OCI-LY7 (cell line): ENCODE data around the gene NONO. TPM values are rescaled to one million over a fixed set of nuclear protein-coding genes. Genes with fewer than 3 reads are reported as not detected.
"Not testable (repeated sequence)": the region's sequence is repeated elsewhere in the genome, so short reads cannot be mapped to it uniquely, and the experiment has no call there.

Experiments
- BruUV-seq: library from RNA; stranded (reverse); fragments of 400-500 nt; replicated peaks from 2 replicates; lab custom pipeline; 2021; lab: Mats Ljungman, UMichigan
- CTCF ChIA-PET: fragments of 300-600 bp; sonication (Branson Sonifier 250); formaldehyde crosslinking; loops from one replicate; lab custom pipeline; 2022; ENCODE audit warnings: antibody characterized with exemption; ENCODE audit not compliant: unreplicated experiment; lab: Charles Lee
- POLR2A ChIA-PET: fragments of 300-600 bp; sonication (Branson Sonifier 250); formaldehyde crosslinking; loops from one replicate; lab custom pipeline; 2022; ENCODE audit warnings: antibody characterized with exemption; lab: Charles Lee
- DNase-seq: peaks from one replicate; pipeline ENCODE4 v3.0.0-alpha.2; 2015; ENCODE audit warnings: low spot score
- H2AFZ ChIP-seq: fragments of 200-600 bp; sonication (generic), shearing (Covaris generic); 2 replicates; pipeline ENCODE4 v1.6.1; 2014; ENCODE audit warnings: mild to moderate bottlenecking, antibody characterized with exemption, low read length, moderate library complexity
- H3K27ac ChIP-seq: fragments of 200-600 bp; sonication (generic); 2 replicates; pipeline ENCODE4 v1.5.1; 2014; ENCODE audit warnings: mixed run types, low read depth, mild to moderate bottlenecking, moderate library complexity, low read length, inconsistent platforms; ENCODE audit not compliant: poor library complexity, severe bottlenecking
- H3K36me3 ChIP-seq: fragments of 200-600 bp; sonication (generic); 2 replicates; pipeline ENCODE4 v1.6.1; 2014; ENCODE audit warnings: mild to moderate bottlenecking, antibody characterized with exemption, low read length, moderate library complexity, mixed read lengths; ENCODE audit not compliant: insufficient read depth
- H3K4me1 ChIP-seq: fragments of 200-600 bp; sonication (generic); 2 replicates; pipeline ENCODE4 v1.5.1; 2014; ENCODE audit warnings: mild to moderate bottlenecking, low read length; ENCODE audit not compliant: insufficient read depth, poor library complexity, severe bottlenecking
- H3K4me2 ChIP-seq: fragments of 200-600 bp; sonication (generic); 2 replicates; pipeline ENCODE4 v1.6.1; 2014; ENCODE audit warnings: mild to moderate bottlenecking, low read length
- H3K4me3 ChIP-seq: fragments of 200-600 bp; sonication (generic); 2 replicates; pipeline ENCODE4 v1.5.1; 2014; ENCODE audit warnings: mild to moderate bottlenecking, low read depth, low read length; ENCODE audit not compliant: poor library complexity, severe bottlenecking
- H3K79me2 ChIP-seq: fragments of 200-600 bp; sonication (generic); 2 replicates; pipeline ENCODE4 v1.6.1; 2016; ENCODE audit warnings: low read depth, mild to moderate bottlenecking, low read length, moderate library complexity, mixed read lengths; ENCODE audit not compliant: insufficient read depth
- H3K9me2 ChIP-seq: fragments of 200-600 bp; sonication (generic); 2 replicates; pipeline ENCODE4 v1.6.1; 2016; ENCODE audit warnings: mild to moderate bottlenecking, low read length, mixed read lengths; ENCODE audit not compliant: insufficient read depth
- H3K9me3 ChIP-seq: fragments of 200-600 bp; sonication (generic); 2 replicates; pipeline ENCODE4 v1.6.1; 2014; ENCODE audit warnings: mild to moderate bottlenecking, mixed run types, low read length, mixed read lengths
- H4K20me1 ChIP-seq: fragments of 200-600 bp; sonication (generic); 2 replicates; pipeline ENCODE4 v1.6.1; 2014; ENCODE audit warnings: mild to moderate bottlenecking, antibody characterized with exemption, low read length, moderate library complexity, mixed read lengths; ENCODE audit not compliant: insufficient read depth
- CTCF ChIP-seq: fragments of 200-600 bp; sonication (generic); conservative IDR thresholded peaks from 2 replicates; pipeline ENCODE4 v1.5.1; 2014; ENCODE audit warnings: mild to moderate bottlenecking, antibody characterized with exemption, low read length, moderate library complexity, mixed read lengths
- EZH2phosphoT487 ChIP-seq: fragments of 200-600 bp; sonication (generic); IDR thresholded peaks from 2 replicates; pipeline ENCODE4 v1.6.1; 2018; ENCODE audit warnings: low read depth, borderline replicate concordance, mild to moderate bottlenecking, mixed run types, antibody characterized with exemption, low read length, moderate library complexity, mixed read lengths
- intact Hi-C: fragments of 100-400 bp; cut with micrococcal nuclease; formaldehyde crosslinking; loops from one replicate; pipeline ENCODE4 v1.10.0; 2022; ENCODE audit not compliant: unreplicated experiment
- total RNA-seq, 2 experiments: library from RNA; depleted of rRNA in 1 of 2; stranded (reverse); fragments of >200 nt in 1 of 2; shearing (Covaris generic) in 1 of 2; gene quantifications; 2 replicates each; pipeline ENCODE4 v1.2.3, GENCODE V29; 2014 to 2022

The NONO gene
- total RNA-seq, 2 experiments from 2014 or later = 379 to 488 TPM

- POLR2A ChIA-PET = interaction anchor here (0.6 kb wide), 1 partner anchor 13 kb away, joined by 7 read pairs; the partner anchor contains the start of gene NONO
- no peak for DNase-seq
- no peaks in the 10 kb centered on the region for H3K4me1 ChIP-seq
- no peaks in the 10 kb centered on the region for H3K9me2 ChIP-seq
- no peak overlapping the region for H3K4me3 ChIP-seq
- H3K36me3 ChIP-seq = no peaks in the 10 kb centered on the region
- no peaks in the 10 kb centered on the region for H3K79me2 ChIP-seq
- H4K20me1 ChIP-seq = no peaks in the 10 kb centered on the region
- TF ChIP-seq EZH2phosphoT487 (no peak), CTCF (no peak)
- no peaks in the 10 kb centered on the region for H3K9me3 ChIP-seq
- no peak overlapping the region for H2AFZ ChIP-seq
- no peak overlapping the region for H3K4me2 ChIP-seq
- CTCF ChIA-PET = no interaction called here
- BruUV-seq = no TSS peak
- no peak overlapping the region for H3K27ac ChIP-seq
- intact Hi-C loops = no loop called here
Measured at GRCh38 chrX:71269801-71270395, 13.5 kb upstream of the NONO start.

GRCh38 chrX:71272313-71272712 is 11.1 kb upstream of the NONO start:
- DNase-seq, intact Hi-C loops, H3K9me2 ChIP-seq, H3K79me2 ChIP-seq, H3K4me1 ChIP-seq, H3K4me3 ChIP-seq, H3K27ac ChIP-seq, H2AFZ ChIP-seq, H3K36me3 ChIP-seq, CTCF ChIA-PET, H3K4me2 ChIP-seq, POLR2A ChIA-PET, H4K20me1 ChIP-seq, BruUV-seq, H3K9me3 ChIP-seq: not testable (repeated sequence)

GRCh38 chrX:71281300-71281699 is 2.1 kb upstream of the NONO start:
- H3K9me3 ChIP-seq, H3K27ac ChIP-seq, DNase-seq, H4K20me1 ChIP-seq, CTCF ChIA-PET, H3K4me2 ChIP-seq, BruUV-seq, H3K4me3 ChIP-seq, H2AFZ ChIP-seq, H3K9me2 ChIP-seq: not testable (repeated sequence)
- POLR2A ChIA-PET = interaction anchor here (0.7 kb wide), 1 partner anchor 99 kb away, joined by 3 read pairs; no protein-coding TSS in a partner anchor
- Histone ChIP-seq H3K36me3 (peaks cover 21% of the 10 kb centered on the region), H3K4me1 (peaks cover 16% of the 10 kb centered on the region), H3K79me2 (peaks cover 28% of the 10 kb centered on the region)
- intact Hi-C loops = loop anchor here (10.0 kb wide), 2 partner anchors 166 to 264 kb away; partner anchors contain the start of genes IL2RG and MED12
